HG03097 (cell line): ENCODE results near the gene ITGA2.
"Not testable (repeated sequence)": the region's sequence is repeated elsewhere in the genome, so short reads cannot be mapped to it uniquely, and the experiment has no call there.

ENCODE experiments used
- ATAC-seq: cut with Tn5 transposase; IDR thresholded peaks from one replicate; pipeline ENCODE4 v1.9.1; 2021; ENCODE audit not compliant: unreplicated experiment, low FRiP score

Gene ITGA2

DNA sequence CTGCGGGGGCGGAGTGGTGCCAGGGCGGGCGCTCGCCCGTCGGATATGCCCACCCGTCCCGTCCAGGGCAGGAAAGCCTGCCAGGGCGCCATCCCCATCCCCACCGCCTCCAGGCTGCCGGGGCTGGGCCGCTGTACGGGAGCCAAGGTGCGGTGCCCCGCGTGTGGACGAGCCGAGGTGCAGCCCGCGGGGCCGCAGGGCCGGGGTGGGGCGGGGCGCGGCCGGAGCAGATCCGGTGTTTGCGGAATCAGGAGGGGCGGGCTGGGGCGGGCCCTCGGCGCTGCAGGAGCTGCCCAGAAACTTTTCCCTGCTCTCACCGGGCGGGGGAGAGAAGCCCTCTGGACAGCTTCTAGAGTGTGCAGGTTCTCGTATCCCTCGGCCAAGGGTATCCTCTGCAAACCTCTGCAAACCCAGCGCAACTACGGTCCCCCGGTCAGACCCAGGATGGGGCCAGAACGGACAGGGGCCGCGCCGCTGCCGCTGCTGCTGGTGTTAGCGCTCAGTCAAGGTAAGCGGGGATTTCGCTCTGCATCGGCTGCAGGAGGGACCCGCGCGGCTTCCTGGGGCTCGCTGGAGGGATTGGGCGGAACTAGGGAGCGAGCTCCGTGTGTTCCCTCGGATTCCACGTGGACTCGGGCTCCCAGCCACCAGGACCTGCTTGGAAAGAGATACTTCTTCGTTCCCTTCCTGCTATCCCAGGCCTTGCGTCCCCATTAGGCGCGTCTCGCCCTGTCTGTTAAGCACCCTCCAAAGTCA is at the start of gene ITGA2:
Gene ITGA2, plus strand, starts transcription at position 328 of the 756 bp plus-strand sequence. Its CDS starts 117 bp downstream, at position 445.
- no peak for ATAC-seq

GRCh38 chr5:52943285-52943684 is 45.9 kb upstream of the ITGA2 start:
- ATAC-seq: no peak

DNA sequence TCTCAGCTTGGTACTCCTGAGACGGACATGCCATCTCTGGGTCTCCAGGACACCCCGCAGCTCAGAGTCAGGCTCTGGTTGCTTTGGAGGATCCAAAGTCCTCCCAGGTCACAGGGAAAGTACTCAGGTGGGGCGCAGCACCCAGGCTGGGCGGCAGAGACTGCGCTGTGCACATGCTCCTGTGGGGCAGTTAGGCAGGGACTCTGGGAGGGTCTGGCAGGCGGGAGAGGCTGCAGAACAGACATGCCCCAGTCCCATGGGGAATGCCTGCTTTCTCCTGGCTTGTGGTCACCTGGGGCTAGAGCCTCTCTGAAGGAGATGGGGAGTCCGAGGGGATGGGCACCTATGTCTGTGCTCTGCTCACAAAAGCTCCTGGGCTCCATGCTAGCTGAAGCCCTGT is 45.3 kb upstream of the ITGA2 start:
- ATAC-seq: no peak

GRCh38 chr5:52945040-52945439 is 44.1 kb upstream of the ITGA2 start:
- ATAC-seq: no peak

- no peak for ATAC-seq
These were observed 41.9 kb upstream of the ITGA2 start for GRCh38 chr5:52947208-52947607.

DNA sequence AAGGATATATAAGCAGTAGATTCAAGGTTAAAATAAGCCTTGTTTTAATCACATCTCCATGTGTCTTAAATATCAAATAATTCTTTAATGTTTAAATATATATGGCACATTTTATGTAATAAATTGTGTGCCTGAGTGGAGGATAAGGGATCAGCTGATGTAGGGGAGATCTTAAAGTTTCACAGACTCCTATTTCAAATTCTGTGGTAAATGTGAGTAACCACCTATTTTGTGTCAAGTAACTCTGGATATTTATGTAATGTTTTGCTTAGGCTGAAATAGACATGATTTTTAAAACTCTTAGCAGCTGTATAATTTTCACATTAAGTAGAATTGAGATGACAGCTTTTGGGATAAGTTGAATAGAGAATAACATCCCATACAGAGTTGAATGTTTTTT is 41.3 kb upstream of the ITGA2 start:
- ATAC-seq: no peak

GRCh38 chr5:52948418-52949076 is 40.6 kb upstream of the ITGA2 start:
- ATAC-seq: peak; percentile 97

DNA sequence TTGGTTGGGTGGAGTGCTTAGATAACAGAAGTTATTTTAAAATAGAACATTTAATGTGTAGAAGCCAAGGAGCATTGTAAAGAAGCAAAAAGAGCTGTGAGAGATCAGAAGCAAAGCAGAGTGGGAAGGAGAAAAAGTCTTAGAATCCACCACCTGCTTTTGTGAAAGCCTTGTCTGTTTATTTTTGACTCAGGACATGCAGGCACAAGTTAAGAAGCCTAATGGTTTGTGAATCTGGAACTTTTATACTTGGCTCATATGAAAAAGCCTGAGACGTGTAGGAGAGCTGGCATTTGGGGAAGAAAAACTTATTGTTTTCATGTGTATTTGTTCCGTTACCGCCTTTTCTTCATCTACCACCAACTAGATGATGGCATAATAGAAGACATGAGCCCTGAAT is 38.5 kb upstream of the ITGA2 start:
- no peak for ATAC-seq

- no peak for ATAC-seq
These were observed 36.7 kb upstream of the ITGA2 start for GRCh38 chr5:52952483-52952882.

DNA sequence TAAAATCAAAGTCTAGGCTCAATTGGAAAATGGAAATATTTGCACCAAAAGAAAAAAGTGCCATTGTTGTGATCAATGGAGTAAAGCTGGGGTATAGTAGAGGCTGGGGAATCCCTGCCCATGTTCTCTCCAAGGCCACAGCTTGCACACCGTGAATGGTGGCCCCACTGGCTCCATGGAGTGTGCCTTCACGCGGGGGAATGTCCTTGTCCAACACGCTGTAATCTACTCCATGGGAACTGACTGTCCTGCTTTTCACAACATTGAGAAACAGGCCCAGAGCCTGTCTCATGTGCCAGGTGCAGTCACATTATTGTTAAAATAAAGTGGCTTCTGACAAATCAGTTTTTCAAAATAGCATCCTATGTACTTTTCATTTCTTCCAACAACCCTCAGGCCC is 33.1 kb upstream of the ITGA2 start:
- no peak for ATAC-seq

DNA sequence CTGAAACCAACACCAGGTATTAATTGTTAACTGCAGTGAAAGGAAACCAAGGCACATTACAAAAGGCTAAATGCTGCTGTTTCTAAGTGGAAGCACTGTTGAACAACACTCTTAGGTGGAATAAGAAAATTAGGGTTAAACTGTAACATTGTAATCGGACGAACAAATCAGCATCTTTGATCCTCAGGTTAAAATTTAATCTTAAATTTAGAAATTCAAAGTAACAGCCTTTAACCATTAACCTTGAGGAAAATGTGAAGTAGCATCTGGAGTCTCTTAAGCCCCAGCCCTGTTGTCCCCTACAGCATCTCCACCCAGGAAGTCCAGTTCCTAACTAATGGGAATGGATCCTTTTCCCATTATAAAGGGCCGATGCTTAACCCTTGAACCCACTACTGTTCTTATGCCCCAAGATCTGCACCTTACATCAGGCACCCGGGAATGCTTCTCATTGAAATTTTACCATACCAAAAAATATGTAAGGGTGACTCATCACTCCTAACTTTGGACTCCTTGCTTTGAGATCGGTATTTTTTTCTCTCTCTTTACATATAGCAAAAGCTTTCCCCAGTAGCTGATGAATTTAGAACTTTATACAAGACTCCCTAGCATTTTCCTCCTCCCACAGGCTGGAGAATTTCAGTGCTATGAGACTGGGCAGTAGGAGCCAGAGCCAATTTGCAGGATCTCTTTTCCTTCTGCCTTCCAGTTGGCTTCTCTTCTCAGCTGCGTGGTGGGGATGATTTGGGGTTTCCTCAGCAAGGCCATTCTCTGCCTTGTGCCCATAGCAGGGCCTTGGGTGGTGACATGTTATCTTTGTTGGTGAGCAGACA is 32.0 kb upstream of the ITGA2 start:
- ATAC-seq: peak; percentile 92

DNA sequence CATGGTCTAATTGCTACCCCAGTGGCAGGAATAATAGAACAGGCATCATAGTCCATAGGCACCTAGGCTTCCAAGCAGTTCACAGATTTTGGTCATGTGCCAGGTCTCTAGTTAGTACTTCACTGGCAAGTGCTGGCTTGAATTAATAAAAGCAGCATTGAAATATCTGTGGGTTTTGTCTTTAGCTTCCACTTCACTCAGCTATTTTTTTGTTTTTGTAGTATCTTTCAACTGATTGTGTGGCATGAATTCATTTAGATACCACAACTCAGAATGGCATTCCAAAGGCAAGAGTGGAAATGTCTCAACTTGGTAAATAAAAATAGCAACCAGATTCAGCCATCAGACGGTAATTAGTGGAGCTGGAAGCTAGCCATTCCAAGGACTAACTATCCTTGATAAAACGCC is 27.9 kb upstream of the ITGA2 start:
- ATAC-seq: no peak

- no peak for ATAC-seq
These were observed 25.5 kb upstream of the ITGA2 start for GRCh38 chr5:52963636-52964035.

DNA sequence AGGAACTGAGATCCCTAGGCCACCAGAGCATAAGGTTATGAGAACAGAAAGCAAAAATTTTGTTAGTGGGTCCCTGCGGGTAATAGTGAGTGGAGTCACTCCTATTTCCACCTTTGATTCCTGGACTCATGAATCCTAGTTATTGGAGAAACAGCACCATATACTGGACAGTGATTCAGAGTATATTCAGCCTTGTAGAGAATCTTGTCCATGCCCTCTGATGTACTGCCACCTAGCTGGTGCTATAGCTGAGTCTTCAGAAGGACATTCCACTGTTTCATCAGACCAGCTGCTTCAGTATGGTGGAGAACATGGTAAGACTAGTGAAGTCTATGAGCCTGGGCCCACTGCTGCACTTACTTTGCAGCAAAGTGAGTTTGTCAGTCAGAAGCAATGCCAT is 25.0 kb upstream of the ITGA2 start:
- no peak for ATAC-seq

DNA sequence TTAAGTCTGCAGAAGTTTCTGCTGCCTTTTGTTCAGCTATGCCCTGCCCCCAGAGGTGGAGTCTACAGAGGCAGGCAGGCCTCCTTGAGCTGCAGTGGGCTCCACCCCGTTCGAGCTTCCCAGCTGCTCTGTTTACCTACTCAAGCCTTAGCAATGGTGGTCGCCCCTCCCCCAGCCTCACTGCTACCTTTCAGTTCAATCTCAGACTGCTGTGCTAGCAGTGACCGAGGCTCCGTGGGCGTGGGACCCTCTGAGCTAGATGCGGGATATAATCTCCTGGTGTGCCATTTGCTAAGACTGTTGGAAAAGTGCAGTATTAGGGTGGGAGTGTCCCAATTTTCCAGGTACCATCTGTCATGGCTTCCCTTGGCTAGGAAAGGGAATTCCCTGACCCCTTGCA is 13.0 kb upstream of the ITGA2 start:
- ATAC-seq: not testable (repeated sequence)

DNA sequence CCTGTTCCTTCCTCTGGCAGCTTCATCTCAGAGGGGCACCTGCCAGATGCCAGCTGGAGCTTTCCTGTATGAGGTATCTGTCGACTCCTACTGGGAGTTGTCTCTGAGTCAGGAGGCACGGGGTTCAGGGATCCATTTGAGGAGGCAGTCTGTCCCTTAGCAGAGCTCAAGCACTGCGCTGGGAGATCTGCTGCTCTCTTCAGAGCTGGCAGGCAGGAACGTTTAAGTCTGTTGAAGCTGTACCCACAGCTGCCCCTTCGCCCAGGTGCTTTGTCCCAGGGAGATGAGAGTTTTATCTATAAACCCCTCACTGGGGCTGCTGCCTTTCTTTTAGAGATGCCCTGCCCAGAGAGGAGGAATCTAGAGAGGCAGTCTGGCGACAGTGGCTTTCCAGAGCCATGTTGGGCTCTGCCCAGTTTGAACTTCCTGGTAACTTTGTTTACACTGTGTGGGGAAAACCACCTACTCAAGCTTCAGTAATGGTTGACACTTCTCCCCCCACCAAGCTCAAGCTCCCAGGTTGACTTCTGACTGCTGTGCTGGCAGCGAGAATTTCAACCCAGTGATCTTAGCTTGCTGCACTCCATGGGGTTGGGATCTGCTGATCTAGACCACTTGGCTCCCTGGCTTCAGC is 11.8 kb upstream of the ITGA2 start:
- no peak for ATAC-seq

DNA sequence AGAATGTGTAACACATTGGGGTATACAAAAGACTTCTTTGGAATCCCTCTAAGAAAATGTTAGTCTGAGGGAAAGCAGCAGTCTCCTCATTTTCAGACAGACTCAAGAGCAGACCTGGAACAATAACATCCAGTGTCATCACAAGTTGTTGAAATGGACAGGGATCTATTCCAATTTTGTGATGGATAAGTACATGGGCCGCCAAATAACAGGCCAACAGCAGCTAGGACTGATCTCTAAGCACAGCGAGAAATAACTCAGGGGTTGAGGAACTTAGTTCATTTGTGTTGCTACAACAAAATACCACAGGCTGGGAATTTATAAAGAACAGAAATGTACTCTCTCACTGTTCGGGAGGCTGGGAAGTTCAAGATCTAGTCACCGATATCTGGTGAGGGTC is 7.6 kb upstream of the ITGA2 start:
- ATAC-seq: no peak

DNA sequence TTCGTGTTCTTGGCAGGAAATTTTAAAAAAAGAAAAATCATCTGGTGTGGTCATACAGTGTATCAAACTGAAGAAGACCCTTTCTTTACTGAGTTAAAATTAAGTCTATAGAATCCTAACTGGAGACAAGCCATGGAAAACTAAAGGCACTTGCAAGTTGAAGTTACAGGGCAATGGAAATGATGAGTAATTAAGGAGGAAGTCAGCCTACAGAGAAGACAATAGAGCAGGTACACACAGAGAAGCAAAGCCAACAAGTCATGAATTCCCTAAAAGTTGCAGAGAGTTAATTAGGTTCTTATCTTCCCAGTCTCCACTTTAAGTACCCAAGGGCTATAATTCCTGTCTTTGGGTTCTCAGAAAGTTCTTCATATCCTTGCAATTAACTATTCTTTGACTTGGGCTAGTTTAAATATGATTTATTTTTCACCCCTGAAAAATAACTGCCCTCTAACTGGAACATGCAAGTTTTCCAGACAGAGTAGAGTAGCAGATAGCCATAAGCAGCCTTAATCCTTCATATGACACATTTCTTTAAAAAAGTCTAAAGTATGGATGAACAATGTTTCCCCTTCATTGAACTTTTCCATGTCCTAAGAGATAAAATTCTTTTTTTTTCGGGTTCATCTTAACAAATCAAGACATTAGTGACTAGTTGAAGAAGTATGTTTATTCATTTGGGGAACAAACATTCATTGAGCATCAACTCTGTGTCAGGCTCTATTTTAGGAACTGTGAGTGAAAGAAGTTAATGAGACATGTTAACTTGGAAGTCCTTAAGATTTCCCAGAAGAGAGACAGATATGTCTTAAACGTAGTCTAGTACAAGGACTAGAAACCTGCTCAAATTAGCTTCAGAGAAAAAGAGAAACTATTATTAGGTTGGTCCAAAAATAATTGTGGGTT is 5.2 kb upstream of the ITGA2 start:
- ATAC-seq: no peak

DNA sequence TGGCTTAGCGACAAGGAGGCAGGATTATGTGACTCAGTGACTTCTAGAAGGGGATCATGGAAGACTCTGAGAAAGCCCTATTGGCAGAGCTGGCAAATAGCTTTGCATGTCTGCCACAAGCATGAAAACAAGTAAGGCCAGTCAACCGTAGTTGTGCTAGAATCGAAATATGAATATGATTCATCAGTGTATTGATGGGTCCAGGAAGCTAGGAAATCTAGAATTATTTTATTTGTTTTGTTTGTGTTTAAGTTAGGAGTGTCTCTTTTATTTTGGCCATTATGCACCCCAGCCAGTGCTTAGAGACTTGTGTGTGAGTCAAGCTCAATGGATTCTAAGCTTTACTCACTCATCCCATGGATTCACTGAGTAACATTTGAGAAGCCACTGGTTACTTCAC is 3.8 kb upstream of the ITGA2 start:
- no peak for ATAC-seq
